ENCODE data around the gene PTPDC1.
"Not testable (repeated sequence)": the region's sequence is repeated elsewhere in the genome, so short reads cannot be mapped to it uniquely, and the experiment has no call there.

PTPDC1 gene

DNA sequence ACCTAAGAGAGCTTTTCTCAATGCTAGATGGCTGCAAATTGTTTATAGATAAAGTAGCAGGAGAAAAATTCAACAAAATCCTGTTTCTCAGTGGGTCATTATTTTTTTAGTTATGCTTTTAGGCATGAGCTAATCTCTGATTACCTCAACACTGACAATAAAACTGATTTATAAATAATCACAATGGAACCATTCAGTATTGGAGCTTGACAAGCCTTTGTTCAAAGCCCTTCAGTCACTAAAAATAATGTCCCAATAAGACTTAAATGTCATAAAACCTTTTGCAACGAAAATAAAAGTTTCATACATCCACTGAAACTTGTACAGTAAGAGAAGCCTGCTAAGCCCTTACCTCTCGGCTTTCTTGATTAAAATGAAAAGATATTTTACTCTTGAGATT is 27.2 kb downstream of the PTPDC1 start:
- H3K4me3 Mint-ChIP-seq = no peak overlapping the region
- H3K27ac Mint-ChIP-seq = no peak overlapping the region
- H3K27me3 Mint-ChIP-seq = no peaks in the 10 kb centered on the region
- H3K9me3 Mint-ChIP-seq = no peaks in the 10 kb centered on the region
- no peak for ATAC-seq
- H3K36me3 Mint-ChIP-seq = no peaks in the 10 kb centered on the region
- H3K4me1 Mint-ChIP-seq = no peaks in the 10 kb centered on the region

DNA sequence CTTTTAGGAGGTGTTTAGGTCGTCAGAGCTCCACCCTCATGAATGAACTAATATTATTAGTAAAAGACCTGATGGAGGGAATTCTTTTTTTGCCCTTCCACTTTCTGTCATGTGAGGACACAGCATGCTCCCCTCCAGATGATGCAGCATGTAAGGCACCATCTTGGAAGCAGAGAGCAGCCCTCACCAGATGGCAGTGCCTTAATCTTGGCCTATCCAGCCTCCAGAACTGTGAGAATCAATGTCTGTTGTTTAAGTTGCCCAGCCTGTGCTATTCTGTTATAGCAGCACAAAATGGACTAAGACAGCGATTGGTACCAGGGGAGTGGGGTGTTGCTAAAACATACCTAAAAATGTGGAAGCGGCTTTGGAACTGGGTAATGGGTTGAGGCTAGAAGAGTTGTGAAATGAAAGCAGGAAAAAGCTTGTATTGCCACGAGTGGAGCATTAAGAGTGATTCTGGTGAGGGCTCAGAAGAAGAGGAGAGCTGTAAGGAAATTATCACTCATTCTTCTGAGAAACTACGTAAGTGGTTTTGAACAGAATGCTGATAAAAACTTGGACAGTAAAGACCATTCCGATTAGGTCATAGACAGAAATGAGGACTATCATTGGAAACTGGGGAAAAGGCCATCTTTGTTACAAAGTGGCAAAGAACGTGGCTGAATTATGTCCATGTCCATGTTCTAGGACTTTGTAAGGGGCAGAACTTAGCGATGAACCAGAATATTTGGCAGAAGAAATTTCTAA is 28.6 kb downstream of the PTPDC1 start:
- no peak overlapping the region for H3K4me3 Mint-ChIP-seq
- H3K27me3 Mint-ChIP-seq = no peaks in the 10 kb centered on the region
- H3K27ac Mint-ChIP-seq = no peak overlapping the region
- ATAC-seq = no peak
- H3K36me3 Mint-ChIP-seq = no peaks in the 10 kb centered on the region
- no peaks in the 10 kb centered on the region for H3K4me1 Mint-ChIP-seq
- H3K9me3 Mint-ChIP-seq = no peaks in the 10 kb centered on the region

DNA sequence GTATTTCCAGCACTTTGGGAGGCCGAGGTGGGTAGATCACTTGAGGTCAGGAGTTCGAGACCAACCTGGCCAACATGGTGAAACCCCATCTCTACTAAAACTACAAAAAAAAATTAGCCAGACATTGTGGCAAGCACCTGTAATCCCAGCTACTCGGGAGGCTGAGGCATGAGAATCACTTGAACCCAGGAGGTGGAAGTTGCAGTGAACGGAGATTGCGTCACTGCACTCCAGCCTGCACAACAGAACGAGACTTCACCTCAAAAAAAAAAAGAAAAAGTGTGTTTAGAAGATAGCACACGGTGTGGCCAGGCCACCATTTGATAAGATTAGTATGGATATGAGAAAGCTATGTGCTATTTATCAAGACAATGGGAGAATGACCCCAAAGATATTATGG is 35.8 kb downstream of the PTPDC1 start:
- H3K4me3 Mint-ChIP-seq, H3K27ac Mint-ChIP-seq, ATAC-seq, H3K4me1 Mint-ChIP-seq, H3K27me3 Mint-ChIP-seq: not testable (repeated sequence)
- Mint-ChIP-seq H3K9me3 (peaks cover 10% of the 10 kb centered on the region), H3K36me3 (peaks cover 31% of the 10 kb centered on the region)

DNA sequence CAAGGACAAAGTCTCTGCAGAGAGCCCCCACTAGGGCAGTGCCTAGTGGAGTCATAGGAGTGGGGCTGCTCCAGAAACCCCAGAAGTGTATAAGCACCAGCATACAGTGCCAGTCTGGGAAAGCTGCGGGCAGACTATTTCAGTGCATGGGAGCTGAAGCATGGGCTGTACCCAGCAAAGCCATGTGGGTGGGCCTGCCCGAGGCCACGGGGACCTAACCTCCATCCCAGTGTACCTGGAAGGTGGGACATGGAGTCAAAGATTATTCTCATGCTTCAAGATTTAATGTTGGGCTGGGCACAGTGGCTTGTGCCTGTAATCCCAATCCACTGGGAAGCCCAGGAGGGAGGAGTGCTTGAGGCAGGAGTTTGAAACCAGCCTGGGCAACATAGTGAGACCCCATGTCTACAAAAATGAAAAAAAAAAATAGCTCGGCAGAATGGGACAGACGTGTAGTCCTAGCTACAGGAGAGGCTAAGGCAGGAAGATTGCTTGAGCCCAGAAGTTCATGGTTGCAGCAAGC is 36.7 kb downstream of the PTPDC1 start:
- Mint-ChIP-seq H3K4me1 (no peaks in the 10 kb centered on the region), H3K27me3 (no peaks in the 10 kb centered on the region), H3K36me3 (peaks cover 32% of the 10 kb centered on the region), H3K27ac (no peak overlapping the region), H3K9me3 (peaks cover 10% of the 10 kb centered on the region), H3K4me3 (no peak overlapping the region)
- no peak for ATAC-seq

DNA sequence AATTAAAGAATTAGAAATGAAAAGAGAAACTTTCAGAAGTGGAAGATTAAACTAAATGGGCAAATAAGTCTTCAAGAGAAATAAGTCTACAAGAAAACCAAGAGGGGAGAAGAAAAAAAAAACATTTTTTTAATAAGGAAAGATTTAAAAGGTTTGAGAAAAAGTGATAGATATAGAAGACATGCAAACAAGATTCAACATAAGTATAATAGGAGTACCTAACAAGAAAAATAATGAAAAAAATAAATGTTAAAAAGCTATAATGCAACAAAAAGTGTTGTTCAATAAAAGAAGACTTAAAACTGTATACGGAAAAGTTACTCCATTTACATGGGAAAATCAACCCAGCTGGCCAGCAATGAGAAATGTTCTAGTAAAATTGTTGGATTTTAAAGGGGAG is 42.6 kb downstream of the PTPDC1 start:
- no peak for ATAC-seq
- no peaks in the 10 kb centered on the region for H3K4me1 Mint-ChIP-seq
- H3K36me3 Mint-ChIP-seq = peaks cover 24% of the 10 kb centered on the region
- no peaks in the 10 kb centered on the region for H3K27me3 Mint-ChIP-seq
- no peak overlapping the region for H3K27ac Mint-ChIP-seq
- no peak overlapping the region for H3K4me3 Mint-ChIP-seq
- H3K9me3 Mint-ChIP-seq = peaks cover 32% of the 10 kb centered on the region

DNA sequence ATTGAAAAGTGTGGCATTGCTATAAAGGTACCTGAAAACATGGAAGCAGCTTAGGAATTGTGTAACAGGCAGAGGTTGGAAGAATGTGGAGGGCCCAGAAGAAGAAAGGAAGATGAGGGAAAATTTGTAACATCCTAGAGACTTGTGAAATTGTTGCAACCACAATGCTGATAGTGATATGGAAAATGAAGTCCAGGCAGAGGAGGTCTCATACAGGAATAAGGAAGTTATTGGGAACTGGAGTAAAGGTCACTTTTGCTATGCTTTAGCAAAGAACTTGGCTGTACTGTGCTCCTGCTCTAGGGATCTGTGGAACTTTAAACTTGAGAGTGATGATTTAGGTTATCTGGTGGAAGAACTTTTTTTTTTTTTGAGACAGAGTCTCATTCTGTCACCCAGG is 43.5 kb downstream of the PTPDC1 start:
- ATAC-seq = no peak
- no peaks in the 10 kb centered on the region for H3K27me3 Mint-ChIP-seq
- no peak overlapping the region for H3K27ac Mint-ChIP-seq
- no peak overlapping the region for H3K4me3 Mint-ChIP-seq
- no peaks in the 10 kb centered on the region for H3K4me1 Mint-ChIP-seq
- peaks cover 32% of the 10 kb centered on the region for H3K9me3 Mint-ChIP-seq
- H3K36me3 Mint-ChIP-seq = peaks cover 24% of the 10 kb centered on the region

DNA sequence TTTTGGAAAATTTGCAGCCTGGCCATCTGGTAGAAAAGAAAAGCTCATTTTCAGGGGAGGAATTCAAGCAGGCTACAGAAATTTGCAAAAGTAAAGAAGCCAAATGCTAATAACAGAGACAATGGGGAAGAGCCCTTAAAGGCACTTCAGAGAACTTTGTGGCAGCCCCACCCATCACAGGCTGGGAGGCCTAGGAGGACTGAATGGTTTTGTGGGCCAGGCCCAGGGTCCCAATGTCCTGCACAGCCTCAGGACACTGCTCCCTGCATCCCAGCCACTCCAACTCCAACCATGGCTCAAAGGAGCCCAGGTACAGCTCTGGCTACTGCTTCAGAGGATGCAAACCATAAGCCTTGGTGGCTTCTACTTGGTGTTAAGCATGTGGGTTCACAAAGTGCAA is 44.3 kb downstream of the PTPDC1 start:
- Mint-ChIP-seq H3K4me3 (no peak overlapping the region), H3K36me3 (peaks cover 23% of the 10 kb centered on the region), H3K9me3 (peaks cover 32% of the 10 kb centered on the region), H3K27ac (no peak overlapping the region), H3K27me3 (no peaks in the 10 kb centered on the region), H3K4me1 (no peaks in the 10 kb centered on the region)
- ATAC-seq = no peak

DNA sequence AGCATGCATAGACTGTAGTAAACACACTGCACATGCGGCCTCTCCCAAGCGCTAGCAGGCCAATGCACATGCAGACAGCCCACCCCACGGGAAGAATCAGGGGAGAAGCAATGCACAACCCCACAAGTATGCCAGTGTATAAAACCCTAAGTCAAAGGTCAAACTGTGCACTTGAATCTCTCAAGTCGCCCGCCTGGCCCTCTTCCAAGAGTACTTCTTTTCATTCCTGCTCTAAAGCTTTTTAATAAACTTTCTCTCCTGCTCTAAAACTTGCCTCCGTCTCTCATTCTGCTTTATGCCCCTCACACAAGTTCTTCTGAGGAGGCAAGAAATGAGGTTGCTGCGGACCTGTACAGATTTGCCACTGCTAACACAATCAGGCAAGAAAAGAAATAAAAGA is 50.4 kb downstream of the PTPDC1 start:
- Mint-ChIP-seq H3K9me3 (peaks cover 2% of the 10 kb centered on the region), H3K36me3 (no peaks in the 10 kb centered on the region), H3K4me3 (no peak overlapping the region), H3K27me3 (no peaks in the 10 kb centered on the region), H3K4me1 (peaks cover under 1% of the 10 kb centered on the region), H3K27ac (no peak overlapping the region)
- ATAC-seq = no peak

DNA sequence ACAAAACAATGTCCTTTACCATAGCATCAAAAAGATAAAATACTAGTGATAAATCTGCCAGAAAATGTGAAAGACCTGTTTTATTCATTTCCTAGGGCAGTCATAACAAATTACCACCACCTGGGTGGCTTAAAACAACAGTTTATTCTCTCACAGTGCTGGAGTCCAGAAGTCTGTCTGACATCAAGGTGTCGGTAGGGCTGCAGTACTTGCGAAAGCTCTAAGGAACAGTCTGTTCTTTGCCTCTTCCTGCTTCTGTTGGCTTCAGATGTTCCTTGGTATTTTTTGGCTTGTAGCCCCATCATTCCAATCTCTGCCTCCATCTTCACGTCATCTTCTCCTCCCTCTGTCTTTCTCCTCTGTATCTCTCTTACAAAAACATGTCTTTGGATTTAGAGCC is 51.0 kb downstream of the PTPDC1 start:
- Mint-ChIP-seq H3K4me1 (peaks cover 7% of the 10 kb centered on the region), H3K9me3 (peaks cover 2% of the 10 kb centered on the region), H3K4me3 (no peak overlapping the region), H3K27me3 (no peaks in the 10 kb centered on the region), H3K36me3 (no peaks in the 10 kb centered on the region), H3K27ac (no peak overlapping the region)
- ATAC-seq = no peak

DNA sequence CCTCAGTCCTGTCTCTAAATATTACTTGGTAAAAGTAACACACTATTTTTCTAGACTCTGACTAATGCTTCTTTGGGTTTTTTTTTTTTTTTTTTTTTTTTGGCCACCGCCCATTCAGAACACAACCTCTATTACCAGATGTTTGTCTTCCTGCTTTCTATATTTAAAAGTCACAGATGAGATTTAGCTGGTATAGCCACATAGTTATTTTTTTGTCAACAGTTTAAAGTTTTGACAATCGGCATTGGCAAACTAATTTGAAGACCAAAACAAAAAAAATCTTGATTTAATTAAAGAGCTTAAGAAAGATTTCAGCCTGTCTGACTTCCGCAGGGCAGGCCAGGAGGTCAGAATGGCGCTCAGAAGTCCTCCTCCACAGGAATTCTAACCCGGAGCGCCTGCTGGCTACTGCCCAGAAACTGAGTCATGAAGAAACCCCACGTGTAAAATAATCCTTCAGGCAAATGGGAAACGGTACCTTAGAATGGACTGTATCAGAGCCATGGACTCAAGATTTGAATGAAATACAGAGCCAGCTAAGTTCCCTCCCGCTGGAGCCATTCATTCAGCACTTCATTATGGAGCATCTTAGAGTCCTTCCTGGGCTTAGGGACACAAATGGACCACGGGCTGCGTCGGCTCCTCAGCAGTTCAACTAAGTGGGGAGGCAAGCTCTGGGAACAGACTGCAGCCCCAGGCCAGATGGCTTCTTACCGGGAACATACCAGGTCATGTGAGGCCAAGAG is 55.6 kb downstream of the PTPDC1 start:
- no peaks in the 10 kb centered on the region for H3K36me3 Mint-ChIP-seq
- peaks cover 7% of the 10 kb centered on the region for H3K4me1 Mint-ChIP-seq
- ATAC-seq = no peak
- no peak overlapping the region for H3K4me3 Mint-ChIP-seq
- no peak overlapping the region for H3K27ac Mint-ChIP-seq
- no peaks in the 10 kb centered on the region for H3K9me3 Mint-ChIP-seq
- H3K27me3 Mint-ChIP-seq = no peaks in the 10 kb centered on the region

DNA sequence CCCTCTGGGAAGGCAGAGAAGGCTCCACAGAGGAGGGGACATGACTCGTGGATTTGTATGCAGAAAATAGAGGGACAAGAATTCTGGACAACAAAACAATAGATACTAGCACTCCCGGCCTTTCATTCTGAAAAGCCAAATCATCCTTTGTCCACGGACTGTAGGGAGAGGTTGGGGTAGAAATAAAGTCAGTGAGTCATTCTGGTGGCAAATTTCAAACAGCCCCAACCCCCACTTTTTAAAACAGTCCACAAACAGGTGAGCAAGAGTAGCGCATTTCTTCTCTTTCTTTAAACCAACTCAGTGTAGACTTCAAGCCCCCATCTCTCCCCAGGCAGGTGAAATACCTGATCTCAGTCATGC is 56.1 kb downstream of the PTPDC1 start:
- no peaks in the 10 kb centered on the region for H3K36me3 Mint-ChIP-seq
- H3K27ac Mint-ChIP-seq = no peak overlapping the region
- H3K4me1 Mint-ChIP-seq = peaks cover 7% of the 10 kb centered on the region
- no peaks in the 10 kb centered on the region for H3K27me3 Mint-ChIP-seq
- no peak for ATAC-seq
- H3K4me3 Mint-ChIP-seq = no peak overlapping the region
- H3K9me3 Mint-ChIP-seq = no peaks in the 10 kb centered on the region

DNA sequence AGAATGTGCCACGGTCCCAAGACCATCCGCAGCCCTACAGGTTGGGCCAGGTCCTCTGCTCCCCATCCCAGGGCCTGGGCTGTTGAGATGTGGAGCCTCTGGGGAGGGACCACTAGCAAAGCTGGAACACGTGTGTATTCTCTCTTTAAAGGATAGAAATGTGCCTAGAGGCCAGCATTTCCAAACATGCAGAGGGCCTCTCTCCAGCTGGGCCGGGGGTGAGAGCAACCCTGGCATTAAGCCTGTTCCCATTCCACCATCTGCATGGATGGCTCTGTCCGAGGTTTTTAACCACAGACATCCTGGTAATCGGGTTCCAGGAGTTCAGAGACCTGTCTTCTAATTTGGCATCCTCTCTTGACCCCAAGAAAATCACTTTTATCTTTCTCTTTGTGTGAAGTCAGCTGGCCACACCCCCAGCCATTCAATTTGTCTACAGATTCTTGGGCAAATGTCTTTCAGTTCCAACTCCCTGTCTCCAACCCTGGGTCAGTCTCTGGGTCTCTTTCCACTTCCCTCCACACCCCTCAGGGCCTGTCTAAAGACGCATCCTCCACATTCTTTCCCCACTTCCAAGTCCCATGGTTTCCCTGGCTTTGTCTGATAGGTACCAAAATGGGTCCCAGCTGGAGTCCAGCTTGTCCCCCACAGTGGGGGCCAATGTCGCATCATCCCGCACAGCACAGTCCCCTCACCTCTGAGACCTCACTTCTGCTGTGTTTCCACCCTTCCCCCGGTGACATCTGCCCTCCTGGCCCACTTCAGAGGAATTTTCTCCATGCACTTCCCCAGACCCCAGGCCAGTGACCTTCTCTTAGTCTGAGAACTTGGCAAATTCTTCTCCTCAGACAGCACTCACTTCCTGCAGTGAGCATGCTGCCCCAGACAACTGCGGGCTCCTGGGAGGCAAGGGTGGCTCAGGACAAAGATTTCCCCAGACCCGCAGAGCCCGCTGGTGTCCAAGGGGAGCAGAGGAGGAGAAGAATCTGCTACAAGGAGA is 56.8 kb downstream of the PTPDC1 start:
- no peak overlapping the region for H3K4me3 Mint-ChIP-seq
- peaks cover 7% of the 10 kb centered on the region for H3K4me1 Mint-ChIP-seq
- H3K9me3 Mint-ChIP-seq = no peaks in the 10 kb centered on the region
- no peaks in the 10 kb centered on the region for H3K36me3 Mint-ChIP-seq
- no peaks in the 10 kb centered on the region for H3K27me3 Mint-ChIP-seq
- no peak overlapping the region for H3K27ac Mint-ChIP-seq
- no peak for ATAC-seq

DNA sequence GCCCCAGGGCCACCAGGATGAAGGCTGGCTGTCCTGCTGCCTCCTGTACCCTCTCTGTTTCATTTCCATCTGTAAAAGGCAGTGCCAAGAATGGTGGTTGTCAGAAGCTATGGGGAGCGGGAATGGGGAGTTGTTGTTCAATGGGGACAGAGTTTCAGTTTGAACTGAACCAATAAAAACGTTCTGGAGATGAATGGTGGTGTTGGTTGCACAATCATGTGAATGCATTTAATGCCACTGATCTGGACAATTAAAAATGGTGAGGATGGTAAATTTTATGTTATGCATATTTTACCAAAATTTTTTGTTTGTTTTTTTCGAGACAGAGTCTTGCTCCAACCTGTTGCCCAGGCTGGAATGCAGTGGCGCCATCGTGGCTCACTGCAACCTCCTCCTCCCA is 58.1 kb downstream of the PTPDC1 start:
- Mint-ChIP-seq H3K36me3 (no peaks in the 10 kb centered on the region), H3K27me3 (no peaks in the 10 kb centered on the region), H3K4me1 (peaks cover 7% of the 10 kb centered on the region), H3K4me3 (no peak overlapping the region), H3K9me3 (no peaks in the 10 kb centered on the region), H3K27ac (no peak overlapping the region)
- ATAC-seq = no peak

DNA sequence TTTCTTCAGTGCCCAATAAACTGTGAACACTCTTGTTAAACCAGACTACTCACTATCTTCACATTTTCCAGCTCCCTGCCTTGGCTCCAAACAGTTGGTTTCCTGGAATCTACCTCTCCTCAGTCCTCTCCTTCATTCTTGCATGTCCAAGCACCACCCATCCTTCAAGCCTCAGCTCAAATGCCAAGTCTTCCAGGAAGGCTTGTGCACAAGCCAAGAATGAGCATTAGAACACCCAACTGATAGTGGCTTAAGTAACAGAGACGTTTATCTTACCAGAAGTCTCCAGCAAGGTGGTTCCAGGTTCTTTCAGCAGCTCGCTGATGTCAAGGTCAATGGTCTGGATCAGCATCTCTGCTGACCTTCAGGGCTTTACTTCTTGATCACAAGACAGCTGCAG is 60.1 kb downstream of the PTPDC1 start:
- H3K9me3 Mint-ChIP-seq = no peaks in the 10 kb centered on the region
- ATAC-seq = no peak
- H3K4me3 Mint-ChIP-seq = no peak overlapping the region
- H3K4me1 Mint-ChIP-seq = peaks cover 16% of the 10 kb centered on the region
- no peaks in the 10 kb centered on the region for H3K27me3 Mint-ChIP-seq
- no peaks in the 10 kb centered on the region for H3K36me3 Mint-ChIP-seq
- H3K27ac Mint-ChIP-seq = no peak overlapping the region

DNA sequence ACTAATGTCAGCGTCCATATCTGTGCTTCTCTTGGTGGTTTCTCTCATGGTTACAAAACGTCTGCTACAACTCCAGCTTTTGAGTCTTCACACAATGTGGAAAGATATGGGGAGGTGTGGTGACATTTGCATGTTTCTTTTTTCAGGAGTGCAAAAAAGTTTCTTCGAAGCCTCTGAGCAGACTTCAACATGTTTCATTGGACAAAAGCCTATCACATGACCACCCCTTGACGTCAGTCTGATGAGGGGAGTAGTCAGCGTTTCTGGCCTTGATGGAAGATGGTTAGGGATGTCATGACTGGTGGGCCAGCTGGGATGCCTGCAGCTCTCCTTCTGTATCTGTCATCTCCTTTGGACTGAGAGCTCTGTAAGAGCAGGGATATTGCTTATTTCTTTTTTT is 61.4 kb downstream of the PTPDC1 start:
- ATAC-seq = no peak
- Mint-ChIP-seq H3K4me1 (peaks cover 21% of the 10 kb centered on the region), H3K27ac (no peak overlapping the region), H3K9me3 (no peaks in the 10 kb centered on the region), H3K27me3 (no peaks in the 10 kb centered on the region), H3K36me3 (no peaks in the 10 kb centered on the region), H3K4me3 (no peak overlapping the region)

All from stimulated activated memory B cell treated with anti-CD40 and anti-IgM and Interleukin-4, amounts not matched to agents 10 μg/mL and 1 μg/mL and 100 μg/mL, for 72 hours (primary cell).